Hematopoietic multipotent progenitor cell treated with erythropoietin and hydrocortisone succinate and interleukin-3 and kit ligand, for 6 days (in vitro differentiated cells): ENCODE measurements around the gene ST3GAL3.
A peak's percentile ranks its signal among the peaks of the same experiment; 100 is the strongest.

ENCODE experiments used
- DNase-seq: peaks from one replicate; pipeline ENCODE4 v3.0.0-alpha.2; 2015

The ST3GAL3 gene

GRCh38 chr1:43856188-43856587 is 148.9 kb downstream of the ST3GAL3 start:
- no peak for DNase-seq

- no peak for DNase-seq
These were observed 149.8 kb downstream of the ST3GAL3 start for GRCh38 chr1:43857163-43857562.

GRCh38 chr1:43858324-43858723 is 151.0 kb downstream of the ST3GAL3 start:
- no peak for DNase-seq

- DNase-seq: no peak
These were observed 154.0 kb downstream of the ST3GAL3 start for GRCh38 chr1:43861337-43861736.

GRCh38 chr1:43861988-43862735 is 154.8 kb downstream of the ST3GAL3 start:
- DNase-seq: no peak

GRCh38 chr1:43864111-43865045 is 157.0 kb downstream of the ST3GAL3 start:
- peak; percentile 69 for DNase-seq

- no peak for DNase-seq
These were observed 158.9 kb downstream of the ST3GAL3 start for GRCh38 chr1:43866201-43866600.

- peak; percentile 18 for DNase-seq
These were observed 160.8 kb downstream of the ST3GAL3 start for GRCh38 chr1:43867976-43868740.

- DNase-seq: no peak
These were observed 161.4 kb downstream of the ST3GAL3 start for GRCh38 chr1:43868741-43869067.

- DNase-seq: no peak
These were observed 163.0 kb downstream of the ST3GAL3 start for GRCh38 chr1:43870306-43870705.

GRCh38 chr1:43871181-43871910 is 164.0 kb downstream of the ST3GAL3 start:
- no peak for DNase-seq

GRCh38 chr1:43872280-43872679 is 164.9 kb downstream of the ST3GAL3 start:
- peak; percentile 37 for DNase-seq

GRCh38 chr1:43873851-43874250 is 166.5 kb downstream of the ST3GAL3 start:
- no peak for DNase-seq

- DNase-seq: no peak
These were observed 167.4 kb downstream of the ST3GAL3 start for GRCh38 chr1:43874716-43875115.

- DNase-seq: no peak
These were observed 168.0 kb downstream of the ST3GAL3 start for GRCh38 chr1:43875331-43875730.

- DNase-seq: no peak
These were observed 169.8 kb downstream of the ST3GAL3 start for GRCh38 chr1:43877101-43877500.

GRCh38 chr1:43878440-43878839 is 171.1 kb downstream of the ST3GAL3 start:
- DNase-seq: no peak

- DNase-seq: no peak
These were observed 171.5 kb downstream of the ST3GAL3 start for GRCh38 chr1:43878854-43879253.

GRCh38 chr1:43879414-43879813 is 172.1 kb downstream of the ST3GAL3 start:
- no peak for DNase-seq

GRCh38 chr1:43879996-43880395 is 172.7 kb downstream of the ST3GAL3 start:
- no peak for DNase-seq

GRCh38 chr1:43880604-43881003 is 173.3 kb downstream of the ST3GAL3 start:
- DNase-seq: no peak

- DNase-seq: peak; percentile 46
These were observed 174.1 kb downstream of the ST3GAL3 start for GRCh38 chr1:43881415-43881814.

GRCh38 chr1:43882763-43883162 is 175.4 kb downstream of the ST3GAL3 start:
- DNase-seq: no peak
